Measurements from ENCODE around the gene RASGEF1C. TPM values are rescaled to one million over a fixed set of nuclear protein-coding genes. Genes with fewer than 3 reads are reported as not detected.

The RASGEF1C gene
- total and polyA plus RNA-seq, 4 donors = 0.09 to 0.10 TPM; not detected in 2

GRCh38 chr5:180143656-180144364, 65.2 kb downstream of the RASGEF1C start:
- no peak overlapping the region for H3K4me3 ChIP-seq (ENCODE audit: low read depth in 1 of 3, low read length in 3 of 3)
- H3K9me3 ChIP-seq (ENCODE audit: control insufficient read depth in 4 of 4, low read length in 3 of 4) = peaks cover 0 to 7% (median 5%) of the 10 kb centered on the region in 4 donors
- no peaks in the 10 kb centered on the region for H3K27me3 ChIP-seq (ENCODE audit: control insufficient read depth in 4 of 4, insufficient read depth in 4 of 4, low read length in 3 of 4)
- H3K36me3 ChIP-seq (ENCODE audit: control insufficient read depth in 4 of 4, insufficient read depth in 3 of 4, low read depth in 1 of 4, low read length in 3 of 4) = no peaks in the 10 kb centered on the region
- H3K27ac ChIP-seq (ENCODE audit: low read depth in 1 of 2, low read length in 2 of 2) = no peak overlapping the region
- DNase-seq (ENCODE audit: low spot score) = no peak
- no peaks in the 10 kb centered on the region for H3K4me1 ChIP-seq (ENCODE audit: control insufficient read depth in 4 of 4, insufficient read depth in 4 of 4, low read length in 3 of 4)
- TF ChIP-seq YY1 (IDR thresholded peaks at IDR 0.05) = no peak
- TF ChIP-seq RAD21 (IDR thresholded peaks at IDR 0.05) = no peak
- no peak for TF ChIP-seq ZBTB33 (IDR thresholded peaks at IDR 0.05)
- TF ChIP-seq, protein P1, sequence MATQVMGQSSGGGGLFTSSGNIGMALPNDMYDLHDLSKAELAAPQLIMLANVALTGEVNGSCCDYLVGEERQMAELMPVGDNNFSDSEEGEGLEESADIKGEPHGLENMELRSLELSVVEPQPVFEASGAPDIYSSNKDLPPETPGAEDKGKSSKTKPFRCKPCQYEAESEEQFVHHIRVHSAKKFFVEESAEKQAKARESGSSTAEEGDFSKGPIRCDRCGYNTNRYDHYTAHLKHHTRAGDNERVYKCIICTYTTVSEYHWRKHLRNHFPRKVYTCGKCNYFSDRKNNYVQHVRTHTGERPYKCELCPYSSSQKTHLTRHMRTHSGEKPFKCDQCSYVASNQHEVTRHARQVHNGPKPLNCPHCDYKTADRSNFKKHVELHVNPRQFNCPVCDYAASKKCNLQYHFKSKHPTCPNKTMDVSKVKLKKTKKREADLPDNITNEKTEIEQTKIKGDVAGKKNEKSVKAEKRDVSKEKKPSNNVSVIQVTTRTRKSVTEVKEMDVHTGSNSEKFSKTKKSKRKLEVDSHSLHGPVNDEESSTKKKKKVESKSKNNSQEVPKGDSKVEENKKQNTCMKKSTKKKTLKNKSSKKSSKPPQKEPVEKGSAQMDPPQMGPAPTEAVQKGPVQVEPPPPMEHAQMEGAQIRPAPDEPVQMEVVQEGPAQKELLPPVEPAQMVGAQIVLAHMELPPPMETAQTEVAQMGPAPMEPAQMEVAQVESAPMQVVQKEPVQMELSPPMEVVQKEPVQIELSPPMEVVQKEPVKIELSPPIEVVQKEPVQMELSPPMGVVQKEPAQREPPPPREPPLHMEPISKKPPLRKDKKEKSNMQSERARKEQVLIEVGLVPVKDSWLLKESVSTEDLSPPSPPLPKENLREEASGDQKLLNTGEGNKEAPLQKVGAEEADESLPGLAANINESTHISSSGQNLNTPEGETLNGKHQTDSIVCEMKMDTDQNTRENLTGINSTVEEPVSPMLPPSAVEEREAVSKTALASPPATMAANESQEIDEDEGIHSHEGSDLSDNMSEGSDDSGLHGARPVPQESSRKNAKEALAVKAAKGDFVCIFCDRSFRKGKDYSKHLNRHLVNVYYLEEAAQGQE (IDR thresholded peaks at IDR 0.05) = no peak
- TF ChIP-seq FOXA1 (IDR thresholded peaks at IDR 0.05) = no peak
- TF ChIP-seq CTCF (IDR thresholded peaks at IDR 0.05; ENCODE audit: low read depth, low read length, missing input control) = no peak
- TF ChIP-seq TAF1 (conservative IDR thresholded peaks at IDR 0.05) = no peak
- TF ChIP-seq ATF3 (IDR thresholded peaks at IDR 0.05) = no peak
- TF ChIP-seq NR2F2 (IDR thresholded peaks at IDR 0.05) = no peak
- TF ChIP-seq SP1 (IDR thresholded peaks at IDR 0.05) = no peak
- TF ChIP-seq EGR1 (IDR thresholded peaks at IDR 0.05; ENCODE audit: low read depth in 2 of 2) = no peak
- no peak for TF ChIP-seq MAX (IDR thresholded peaks at IDR 0.05)
- TF ChIP-seq GABPA (IDR thresholded peaks at IDR 0.05 in 1 of 2, conservative IDR thresholded peaks at IDR 0.05 in 1 of 2) = no peak
- no peak for TF ChIP-seq JUND (IDR thresholded peaks at IDR 0.05)
- no peak for TF ChIP-seq HNF4A (conservative IDR thresholded peaks at IDR 0.05)
- 76% methylated on average over 16 of the region's 16 CpGs for WGBS
- H3K9ac ChIP-seq (ENCODE audit: low read depth in 1 of 2, low read length in 2 of 2) = no peak overlapping the region

Measured in liver (tissue), 9 donors.